HG02759 (cell line): ENCODE measurements around the gene ASPSCR1.

Source experiments
- ATAC-seq: cut with Tn5 transposase; IDR thresholded peaks from one replicate; pipeline ENCODE4 v1.9.1; 2021; ENCODE audit warnings: mild to moderate bottlenecking, moderate library complexity; ENCODE audit not compliant: unreplicated experiment

The ASPSCR1 gene

DNA sequence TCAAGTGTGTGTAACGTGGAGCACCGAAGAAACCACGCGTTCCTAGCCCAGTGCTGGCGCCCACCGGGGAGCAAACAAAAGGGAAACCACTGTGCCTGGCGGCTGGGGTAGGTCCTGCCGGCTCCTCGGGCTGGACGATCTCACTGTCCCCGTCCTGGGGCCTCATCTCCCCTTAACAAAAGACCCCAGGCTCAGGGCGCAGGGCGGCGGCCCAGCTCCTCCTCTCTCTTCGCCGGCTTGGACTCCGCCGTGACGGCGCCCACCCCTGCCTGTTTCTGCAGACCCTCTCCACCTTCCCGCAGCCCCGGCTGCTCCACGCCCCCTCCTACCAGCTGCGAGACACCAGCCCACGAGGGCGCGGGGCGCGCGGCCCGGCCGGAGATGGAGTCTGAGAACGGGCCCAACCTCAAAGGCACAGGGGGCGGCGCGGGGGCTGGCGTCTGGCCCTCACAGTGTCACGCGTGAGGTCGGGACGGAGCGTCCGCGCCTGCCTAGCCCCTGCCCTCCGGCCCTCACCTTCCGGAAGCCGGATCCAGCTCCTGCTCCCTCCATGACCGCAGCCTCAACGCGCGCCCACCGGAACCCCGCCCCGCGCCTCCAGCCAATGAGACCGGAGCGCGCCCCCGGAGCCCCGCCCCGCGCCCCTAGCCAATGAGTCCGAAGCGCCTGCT, 45.0 kb downstream of the ASPSCR1 start, which contains the start of gene CENPX:
Gene CENPX, minus strand, starts transcription at position 569 of the 671 bp plus-strand sequence. Its CDS starts 17 bp downstream, at position 552.
- ATAC-seq: peak; percentile 20

DNA sequence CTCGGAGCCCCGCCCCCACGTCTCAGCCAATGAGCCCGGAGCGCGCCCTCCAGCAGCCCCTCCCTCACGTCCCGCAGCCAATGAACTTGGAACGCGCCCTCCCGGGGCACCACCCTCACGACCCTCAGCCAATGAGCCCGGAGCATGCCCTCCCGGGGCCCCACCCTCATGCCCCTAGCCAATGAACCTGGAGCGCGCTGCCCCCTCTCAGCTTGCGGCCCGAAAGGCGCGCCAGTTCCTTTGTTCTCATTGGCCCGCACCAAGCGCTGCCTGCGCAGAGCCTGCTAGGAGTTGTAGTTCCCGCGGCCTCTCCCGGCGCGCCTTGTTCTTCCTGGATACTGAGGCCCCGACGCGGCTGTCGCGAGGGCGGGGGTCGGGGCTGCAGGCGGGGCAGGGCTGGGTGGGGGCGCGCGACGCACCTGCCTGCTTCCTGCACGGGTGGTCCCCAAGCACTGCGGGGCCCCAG, 45.6 kb downstream of the ASPSCR1 start, which contains the start of gene LRRC45:
Gene LRRC45, plus strand, starts transcription at position 325 of the 466 bp plus-strand sequence. CDS start 339 bp downstream, outside the sequence.
- ATAC-seq: peak; percentile 85

DNA sequence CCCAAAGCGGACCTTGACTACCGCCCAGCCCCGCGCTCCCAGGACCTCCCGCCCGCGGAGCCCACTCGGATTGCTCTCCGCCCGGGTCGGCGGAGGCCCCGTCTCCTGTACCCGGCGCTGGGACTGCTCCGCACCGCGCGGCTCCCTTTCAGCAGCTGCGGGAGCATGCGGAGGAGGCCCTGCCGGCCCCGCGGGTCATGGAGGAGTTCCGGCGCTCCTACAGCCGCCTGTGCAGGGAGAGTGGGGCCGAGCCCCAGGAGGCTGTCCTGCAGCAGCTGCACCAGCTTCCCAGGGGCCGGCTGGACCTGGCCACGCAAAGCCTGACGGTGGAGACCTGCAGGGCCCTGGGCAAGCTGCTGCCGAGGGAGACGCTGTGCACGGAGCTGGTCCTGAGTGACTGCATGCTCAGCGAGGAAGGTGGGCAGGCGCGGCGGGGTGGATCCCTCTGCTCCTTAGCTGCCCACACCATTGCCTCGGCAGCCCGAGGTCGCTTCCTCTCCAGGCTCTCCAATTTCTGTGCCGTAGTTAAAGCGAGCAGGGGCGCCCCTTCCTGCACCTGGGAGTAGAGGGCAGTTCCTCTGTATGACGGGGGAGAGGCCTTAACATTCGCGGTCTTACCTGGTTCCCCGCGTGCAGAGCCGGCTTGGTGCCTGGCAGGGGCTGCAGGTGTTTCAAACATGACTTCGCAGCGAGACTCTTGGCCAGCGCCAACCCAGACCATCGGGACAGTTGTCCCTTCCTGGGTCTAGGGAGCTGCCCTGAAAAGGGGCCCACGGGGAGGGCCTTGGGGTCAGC, 46.2 kb downstream of the ASPSCR1 start:
- ATAC-seq: peak; percentile 13

DNA sequence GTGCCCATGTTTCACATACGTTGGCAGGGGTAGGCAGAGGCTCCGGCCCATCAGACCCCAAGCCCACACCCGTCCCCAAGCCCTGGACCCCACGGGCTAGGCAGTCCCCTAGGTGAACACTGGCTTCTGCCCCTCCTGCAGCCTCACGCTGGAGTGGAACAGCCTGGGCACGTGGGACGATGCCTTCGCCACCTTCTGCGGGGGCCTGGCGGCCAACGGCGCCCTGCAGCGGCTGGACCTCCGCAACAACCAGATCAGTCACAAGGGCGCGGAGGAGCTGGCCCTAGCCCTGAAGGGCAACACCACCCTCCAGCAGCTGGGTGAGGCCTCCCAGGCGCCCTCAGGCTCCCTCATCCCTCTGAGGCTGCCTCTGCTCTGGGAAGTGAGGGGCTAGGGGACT, 47.4 kb downstream of the ASPSCR1 start:
- no peak for ATAC-seq

DNA sequence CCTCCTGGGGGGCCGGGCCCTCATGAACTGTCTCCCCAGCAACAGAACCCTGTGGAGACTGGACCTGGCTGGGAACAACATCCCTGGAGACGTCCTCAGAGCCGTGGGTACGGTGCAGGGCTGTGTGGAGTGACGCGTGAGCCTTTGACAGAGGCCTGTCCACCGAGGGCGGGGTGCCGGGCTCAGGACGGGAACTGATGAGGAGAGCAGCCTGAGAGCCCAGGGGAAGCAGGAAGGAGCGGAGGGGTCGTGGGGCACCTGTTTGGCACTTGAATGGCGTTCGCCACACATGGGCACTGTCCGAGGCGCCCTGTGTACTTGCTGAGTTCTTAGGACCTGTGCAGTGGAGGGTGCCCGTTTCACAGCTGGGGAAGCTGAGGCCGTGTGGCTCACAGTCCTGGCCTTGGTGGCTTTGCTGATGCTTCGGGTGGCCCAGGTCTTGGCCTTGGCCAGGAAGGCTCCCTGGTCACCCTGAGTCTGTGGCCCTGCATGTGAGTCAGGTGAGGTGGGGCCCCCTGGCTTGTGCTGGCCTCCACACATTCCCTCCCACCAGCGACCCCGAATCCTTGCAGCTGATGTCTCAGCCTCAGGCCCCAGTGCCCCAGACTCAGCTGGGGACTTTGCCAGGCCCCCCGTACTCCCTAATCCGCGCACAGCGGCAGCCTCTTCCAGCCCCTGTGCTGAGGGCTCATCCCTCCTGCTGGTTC, 48.1 kb downstream of the ASPSCR1 start:
- ATAC-seq: no peak

DNA sequence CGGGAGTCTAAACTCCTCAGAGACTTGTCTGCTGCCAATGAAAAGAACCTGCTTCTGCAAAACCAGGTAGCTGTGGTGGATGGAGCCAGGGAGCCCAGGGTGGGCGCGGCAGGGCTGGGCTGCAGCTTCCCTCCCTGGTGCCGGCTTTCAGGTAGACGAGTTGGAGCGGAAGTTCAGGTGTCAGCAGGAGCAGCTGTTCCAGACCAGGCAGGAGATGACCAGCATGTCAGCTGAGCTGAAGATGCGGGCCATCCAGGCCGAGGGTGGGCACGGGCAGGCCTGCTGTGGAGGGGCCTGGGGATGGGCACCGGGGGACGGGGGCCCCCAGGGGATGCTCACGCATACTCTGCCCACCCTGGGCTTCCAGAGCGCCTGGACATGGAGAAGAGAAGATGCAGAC, 50.8 kb downstream of the ASPSCR1 start:
- no peak for ATAC-seq

DNA sequence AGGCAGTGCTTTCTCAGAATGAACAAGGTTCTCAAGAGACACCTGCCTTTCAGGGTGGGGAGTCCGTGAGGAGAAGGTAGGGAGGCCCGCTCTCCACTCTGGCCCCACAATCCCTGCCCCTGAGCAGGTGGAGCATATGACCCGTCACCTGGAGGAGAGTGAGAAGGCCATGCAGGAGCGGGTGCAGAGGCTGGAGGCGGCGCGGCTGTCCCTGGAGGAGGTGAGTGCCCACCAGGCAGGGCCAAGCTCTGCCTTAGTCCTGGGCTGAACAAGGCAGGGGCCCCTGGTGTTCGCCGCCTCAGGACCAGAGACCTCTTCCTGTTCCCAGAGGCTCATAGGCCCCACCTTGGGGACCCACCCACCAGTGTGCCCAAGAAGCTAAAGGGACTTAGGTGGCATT, 51.5 kb downstream of the ASPSCR1 start:
- no peak for ATAC-seq

DNA sequence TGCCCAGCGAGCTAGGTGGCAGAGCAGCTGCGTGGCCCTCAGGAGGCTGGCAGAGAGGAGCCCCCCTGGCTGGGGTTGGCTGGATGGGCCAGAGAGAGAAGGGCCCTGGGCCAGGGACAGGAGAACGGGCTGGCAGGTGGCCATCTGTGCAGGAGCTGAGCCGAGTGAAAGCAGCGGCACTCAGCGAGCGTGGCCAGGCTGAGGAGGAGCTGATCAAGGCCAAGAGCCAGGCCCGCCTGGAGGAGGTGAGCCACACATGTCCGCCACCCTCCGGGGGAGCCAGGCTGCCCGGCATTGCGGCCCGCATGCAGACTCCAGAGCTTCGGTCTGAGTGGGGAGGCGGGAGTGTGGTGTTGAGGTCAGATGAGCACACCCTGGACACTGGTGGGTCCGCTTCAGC, 52.0 kb downstream of the ASPSCR1 start:
- no peak for ATAC-seq

DNA sequence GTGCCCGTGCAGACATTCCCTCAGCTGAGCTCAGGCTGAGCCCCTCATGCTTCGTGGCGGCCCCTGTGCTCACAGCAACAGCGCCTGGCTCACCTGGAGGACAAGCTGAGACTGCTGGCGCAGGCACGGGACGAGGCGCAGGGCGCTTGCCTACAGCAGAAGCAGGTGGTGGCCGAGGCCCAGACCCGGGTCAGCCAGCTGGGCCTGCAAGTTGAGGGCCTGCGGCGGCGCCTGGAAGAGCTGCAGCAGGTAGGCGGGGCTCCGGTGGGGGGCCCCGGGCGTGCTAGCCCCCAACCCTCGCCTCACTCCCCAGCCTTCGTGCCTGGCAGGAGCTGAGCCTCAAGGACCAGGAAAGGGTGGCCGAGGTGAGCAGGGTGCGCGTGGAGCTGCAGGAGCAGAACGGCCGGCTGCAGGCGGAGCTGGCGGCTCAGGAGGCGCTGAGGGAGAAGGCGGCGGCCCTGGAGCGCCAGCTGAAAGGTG, 52.6 kb downstream of the ASPSCR1 start:
- no peak for ATAC-seq

DNA sequence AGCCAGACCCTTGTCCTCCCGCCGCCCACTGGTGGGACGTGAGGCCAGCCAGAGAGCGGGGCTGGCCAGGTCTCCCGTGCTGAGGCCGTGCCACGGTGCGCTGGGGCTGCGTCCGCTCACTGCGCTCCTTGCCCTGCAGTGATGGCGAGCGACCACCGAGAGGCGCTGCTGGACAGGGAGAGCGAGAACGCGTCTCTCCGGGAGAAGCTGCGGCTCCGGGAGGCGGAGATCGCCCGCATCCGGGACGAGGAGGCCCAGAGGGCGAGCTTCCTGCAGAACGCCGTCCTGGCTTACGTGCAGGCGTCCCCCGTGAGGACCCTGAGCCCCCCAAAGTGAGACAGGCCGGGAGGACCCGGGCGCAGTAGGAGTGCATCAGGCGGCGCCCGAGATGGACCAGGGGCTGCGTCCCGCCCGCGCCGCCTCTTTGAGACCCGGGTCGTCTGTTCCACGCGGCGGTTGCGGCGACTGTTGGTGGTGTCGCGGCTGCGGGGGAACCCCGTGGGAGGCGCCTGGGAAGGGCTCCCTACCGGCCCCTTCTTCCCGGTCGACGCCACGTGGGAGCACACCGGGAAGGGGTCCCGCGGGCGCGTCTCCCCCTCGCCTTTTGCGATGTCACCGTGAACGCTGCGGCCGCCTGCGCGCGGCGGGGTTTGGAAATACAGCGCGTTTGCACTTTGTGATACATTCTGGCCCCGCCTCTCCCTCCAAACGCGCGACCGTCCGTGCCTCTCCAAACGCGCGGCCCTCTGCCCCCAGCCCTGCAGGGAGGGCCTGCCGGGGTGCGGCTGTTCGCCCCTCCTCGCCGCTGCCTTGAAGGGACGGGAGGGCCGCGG, 53.3 kb downstream of the ASPSCR1 start:
- ATAC-seq: peak; percentile 52

DNA sequence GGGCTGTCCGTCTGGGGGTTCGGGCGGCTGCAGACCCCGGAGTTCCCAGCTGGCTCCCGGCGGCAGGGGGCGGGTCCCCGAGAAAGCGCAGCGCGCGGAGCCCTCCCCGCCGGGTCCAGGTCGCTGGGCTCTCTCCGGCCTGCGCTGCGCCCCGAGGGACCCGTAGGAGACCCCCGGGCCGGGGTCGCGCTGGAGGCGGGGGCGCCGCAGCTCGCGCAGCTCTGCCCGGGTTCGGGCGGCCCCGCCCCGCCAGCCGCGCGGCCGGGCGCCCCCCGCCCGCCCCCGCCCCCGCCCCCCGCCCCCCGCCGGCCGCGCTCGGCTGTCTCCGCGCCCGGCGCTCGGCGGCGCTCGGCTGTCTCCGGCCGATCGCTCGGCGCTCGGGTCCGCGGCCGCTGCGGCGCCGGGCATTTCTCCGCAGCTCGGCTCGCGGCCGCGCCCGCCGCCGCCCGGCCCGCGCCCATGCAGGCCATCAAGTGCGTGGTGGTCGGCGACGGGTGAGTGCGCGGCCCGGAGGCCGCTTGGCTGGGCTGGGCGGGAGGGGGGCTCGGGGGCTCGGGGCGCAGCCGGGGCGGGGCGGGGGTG, 54.0 kb downstream of the ASPSCR1 start, which contains the start of gene RAC3:
Gene RAC3, plus strand, starts transcription at position 376 of the 582 bp plus-strand sequence. Its CDS starts 84 bp downstream, at position 460.
- peak; percentile 26 for ATAC-seq

DNA sequence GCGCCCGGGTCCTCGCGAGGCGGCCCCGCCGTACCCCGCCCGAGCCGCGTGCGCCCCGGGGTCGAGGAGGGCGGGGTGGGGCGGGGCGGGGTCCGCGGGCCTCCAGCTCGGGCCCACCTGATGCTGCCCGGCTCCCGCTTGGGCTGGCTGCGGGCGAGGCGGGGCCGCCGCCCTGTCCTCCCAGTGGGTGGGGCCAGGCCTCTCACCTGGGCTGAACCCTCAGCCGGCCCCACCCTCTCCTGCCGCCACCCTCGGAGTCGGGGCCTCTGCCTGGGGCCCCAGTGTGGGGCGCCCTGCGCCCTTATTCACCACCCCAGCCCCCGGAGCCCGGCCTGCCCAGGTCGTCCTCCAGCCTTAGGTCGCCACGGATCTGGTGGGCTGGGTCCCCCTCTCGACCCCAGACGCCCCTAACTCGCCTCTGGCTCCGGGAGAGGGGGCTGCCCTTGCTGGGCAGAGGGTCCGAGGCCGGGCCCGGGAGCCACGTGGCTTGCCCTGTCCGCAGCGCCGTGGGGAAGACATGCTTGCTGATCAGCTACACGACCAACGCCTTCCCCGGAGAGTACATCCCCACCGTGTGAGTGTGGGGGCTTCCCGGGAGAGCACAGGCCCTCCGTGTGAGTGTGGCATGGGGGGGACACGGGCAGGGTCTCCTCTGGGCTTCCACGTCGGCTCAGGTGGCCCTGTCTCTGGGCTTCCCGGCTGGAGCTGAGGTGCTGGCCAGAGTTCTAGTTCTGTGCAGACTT, 54.6 kb downstream of the ASPSCR1 start:
- no peak for ATAC-seq

DNA sequence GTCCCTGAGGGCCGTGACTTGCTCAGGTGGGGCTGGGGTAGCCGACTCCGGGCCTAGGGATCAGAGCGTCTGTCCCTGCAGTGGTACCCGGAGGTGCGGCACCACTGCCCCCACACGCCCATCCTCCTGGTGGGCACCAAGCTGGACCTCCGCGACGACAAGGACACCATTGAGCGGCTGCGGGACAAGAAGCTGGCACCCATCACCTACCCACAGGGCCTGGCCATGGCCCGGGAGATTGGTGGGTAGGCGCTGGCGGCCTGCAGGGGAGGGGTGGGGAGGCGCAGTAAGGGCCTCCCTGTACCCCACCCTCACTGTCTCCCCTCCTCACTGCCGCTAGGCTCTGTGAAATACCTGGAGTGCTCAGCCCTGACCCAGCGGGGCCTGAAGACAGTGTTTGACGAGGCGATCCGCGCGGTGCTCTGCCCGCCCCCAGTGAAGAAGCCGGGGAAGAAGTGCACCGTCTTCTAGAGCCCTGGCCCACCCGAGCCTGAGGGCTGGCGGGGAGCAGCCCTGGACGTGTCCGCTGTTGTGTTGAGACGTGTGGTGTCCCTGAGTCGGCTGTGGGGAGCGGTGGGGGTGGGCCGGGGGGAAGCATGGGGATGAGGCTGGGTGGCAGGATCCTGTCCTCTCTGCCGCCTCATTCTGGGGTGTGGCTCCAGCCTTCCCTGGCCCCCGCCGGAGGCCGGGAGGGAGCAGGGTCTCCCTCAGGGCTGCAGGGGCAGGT, 56.1 kb downstream of the ASPSCR1 start:
- no peak for ATAC-seq

DNA sequence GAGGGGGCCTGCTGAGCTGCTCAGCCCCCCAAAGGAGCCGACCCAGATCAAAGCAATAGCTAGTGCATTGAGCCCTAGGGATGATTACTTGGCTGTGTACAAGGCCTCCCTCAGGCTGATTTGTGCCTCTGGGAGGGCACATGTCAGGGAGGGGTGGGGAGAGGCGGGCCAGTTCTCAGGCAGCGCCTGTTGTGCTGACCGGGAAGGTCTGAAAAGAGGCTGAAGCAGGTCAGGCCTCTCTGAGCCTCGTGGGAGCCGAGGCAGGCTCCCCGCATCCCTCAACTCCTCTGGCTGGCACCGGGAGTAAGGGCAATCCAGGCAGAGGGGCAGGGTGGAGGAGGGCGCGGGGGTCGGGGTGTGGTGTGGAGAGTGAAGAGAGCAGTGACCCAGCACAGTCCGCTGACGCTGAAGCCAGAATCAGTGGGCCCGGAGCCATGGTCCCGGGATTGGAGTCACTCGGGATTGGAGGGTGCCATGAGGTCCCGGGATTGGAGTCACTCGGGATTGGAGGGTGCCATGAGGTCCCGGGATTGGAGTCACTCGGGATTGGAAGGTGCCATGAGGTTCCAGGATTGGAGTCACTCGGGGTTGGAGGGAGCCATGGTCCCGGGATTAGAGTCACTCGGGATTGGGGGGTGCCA, 57.1 kb downstream of the ASPSCR1 start:
- no peak for ATAC-seq

DNA sequence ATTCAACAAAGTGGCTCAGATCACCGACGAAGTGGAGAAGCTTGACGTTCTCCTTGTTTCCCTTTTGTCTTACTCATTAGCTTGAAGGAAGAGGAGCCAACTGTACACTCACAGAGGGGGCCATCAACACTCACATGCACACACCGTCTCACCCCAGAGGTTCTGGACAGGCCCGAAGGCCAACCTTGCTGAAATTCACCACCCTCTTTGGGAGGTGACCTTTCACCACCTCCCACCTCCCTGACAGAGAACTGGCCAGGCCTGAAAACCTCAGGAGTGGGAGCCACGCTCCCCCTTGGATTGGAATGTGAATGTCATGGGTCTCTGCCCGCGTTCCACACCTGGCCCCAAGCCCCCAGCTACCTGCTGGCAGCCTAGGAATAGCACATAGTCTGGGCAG, 58.1 kb downstream of the ASPSCR1 start:
- no peak for ATAC-seq

DNA sequence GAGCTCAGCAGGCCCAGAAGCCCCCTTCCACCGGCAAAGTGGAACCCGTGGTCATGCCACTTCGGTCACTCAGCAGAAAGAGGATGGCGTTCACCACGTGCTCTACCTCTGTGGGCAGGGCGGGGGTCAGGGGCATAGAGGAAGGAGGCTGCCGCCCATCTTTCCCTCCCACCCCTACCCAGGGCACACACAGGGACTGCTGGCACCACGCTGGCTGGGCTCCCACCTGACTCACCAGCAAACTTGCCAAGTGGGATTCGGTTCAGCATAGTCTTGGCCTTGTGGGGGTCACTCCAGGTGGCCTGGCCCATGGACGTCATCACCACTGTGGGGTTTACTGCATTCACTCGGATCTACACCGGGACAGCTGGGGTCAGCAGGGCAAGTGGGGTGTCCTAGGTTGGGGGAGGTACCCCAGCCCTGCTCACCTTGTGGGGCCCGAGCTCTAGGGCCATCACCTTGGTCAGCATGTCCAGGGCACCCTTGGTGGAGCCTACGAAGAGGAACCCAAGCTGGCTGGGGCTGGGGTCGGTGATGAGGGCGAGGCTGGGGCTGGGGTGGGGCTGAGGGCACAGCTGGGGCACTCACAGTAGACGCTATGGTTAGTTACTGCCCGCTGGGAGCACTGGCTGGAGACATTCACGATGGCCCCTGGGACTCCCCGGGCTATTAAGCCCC, 58.7 kb downstream of the ASPSCR1 start:
- no peak for ATAC-seq

DNA sequence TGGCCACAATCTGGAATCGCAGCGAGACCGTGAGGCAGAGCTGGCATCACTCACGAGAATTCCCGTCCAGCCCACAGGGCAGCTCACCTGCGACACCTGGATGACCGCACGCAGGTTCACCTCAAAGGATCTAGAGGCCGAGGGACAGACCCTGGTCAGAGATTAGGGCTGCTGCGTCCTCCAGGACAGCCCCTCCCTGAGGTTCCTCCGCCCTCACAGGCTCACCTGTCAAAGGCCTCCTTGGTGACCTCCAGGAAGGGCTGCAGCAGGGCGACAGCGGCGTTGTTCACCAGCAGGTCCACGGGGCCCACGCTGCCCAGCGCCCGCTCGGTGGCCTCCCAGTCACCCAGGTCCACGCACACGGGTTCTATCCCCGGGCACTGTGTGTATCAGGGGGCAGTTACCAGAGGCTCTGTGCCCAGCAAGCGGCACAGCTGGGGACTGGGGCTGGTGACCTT, 59.2 kb downstream of the ASPSCR1 start:
- ATAC-seq: no peak
